Activated CD4-positive, CD25-positive, alpha-beta regulatory T cell treated with anti-CD3 and anti-CD28 coated beads, Interleukin-2, amount 50 U/mL, for 16 hours (primary cell): ENCODE measurements around the gene ZNF714.

ENCODE experiments used
- DNase-seq: peaks from one replicate; pipeline ENCODE4 v3.0.0-alpha.2; 2020; ENCODE audit warnings: low read depth, low spot score

Gene ZNF714

GRCh38 chr19:21082011-21082975 lies at the start of gene ZNF714:
Gene ZNF714, plus strand, starts transcription at chr19:21082203. Its CDS starts 16,066 bp downstream, at chr19:21098269.
- peak; percentile 74 for DNase-seq

- DNase-seq: no peak
These were observed 37.0 kb upstream of the ZNF714 start for GRCh38 chr19:21045028-21045427.

- DNase-seq: no peak
These were observed 35.5 kb upstream of the ZNF714 start for GRCh38 chr19:21046489-21046888.

GRCh38 chr19:21047716-21048115 lies 34.3 kb upstream of the ZNF714 start:
- no peak for DNase-seq

- DNase-seq: no peak
These were observed 29.1 kb upstream of the ZNF714 start for GRCh38 chr19:21052902-21053301.

GRCh38 chr19:21065336-21065735 lies 16.7 kb upstream of the ZNF714 start:
- DNase-seq: no peak

- no peak for DNase-seq
These were observed 2.3 kb downstream of the ZNF714 start for GRCh38 chr19:21084343-21084742.

- no peak for DNase-seq
These were observed 5.9 kb downstream of the ZNF714 start for GRCh38 chr19:21087871-21088270.

GRCh38 chr19:21092109-21092508 lies 10.1 kb downstream of the ZNF714 start:
- DNase-seq: no peak

- no peak for DNase-seq
These were observed 12.5 kb downstream of the ZNF714 start for GRCh38 chr19:21094347-21095025.

- DNase-seq: no peak
These were observed 16.3 kb downstream of the ZNF714 start for GRCh38 chr19:21098291-21098690.

GRCh38 chr19:21101521-21102242 lies 19.7 kb downstream of the ZNF714 start:
- no peak for DNase-seq

GRCh38 chr19:21109116-21109515 lies 27.1 kb downstream of the ZNF714 start:
- DNase-seq: no peak

- DNase-seq: no peak
These were observed 28.2 kb downstream of the ZNF714 start for GRCh38 chr19:21110183-21110582.

- DNase-seq: no peak
These were observed 33.4 kb downstream of the ZNF714 start for GRCh38 chr19:21115430-21115829.

- DNase-seq: no peak
These were observed 35.3 kb downstream of the ZNF714 start for GRCh38 chr19:21117041-21117907.

GRCh38 chr19:21126078-21126477 lies 44.1 kb downstream of the ZNF714 start:
- no peak for DNase-seq

GRCh38 chr19:21127001-21127400 lies 45.0 kb downstream of the ZNF714 start:
- no peak for DNase-seq

GRCh38 chr19:21127898-21128297 lies 45.9 kb downstream of the ZNF714 start:
- DNase-seq: no peak

GRCh38 chr19:21128901-21129698 lies 47.1 kb downstream of the ZNF714 start:
- DNase-seq: no peak
